ENCODE measurements around the gene CLEC1A. TPM values are rescaled to one million over a fixed set of nuclear protein-coding genes. Genes with fewer than 3 reads are reported as not detected.

The CLEC1A gene
- total RNA-seq, 1 experiment from 2014 or later = not detected

GRCh38 chr12:10067942-10068341, 30.8 kb downstream of the CLEC1A start:
- TF ChIP-seq CEBPB (IDR thresholded peaks at IDR 0.05; ENCODE audit: low read depth) (no peak), ELF1 (IDR thresholded peaks at IDR 0.05; ENCODE audit: borderline replicate concordance, low read depth) (no peak)
- no peak overlapping the region for H2AFZ ChIP-seq (ENCODE audit: low read depth, low read length, poor library complexity, severe bottlenecking)
- H3K9me2 ChIP-seq (ENCODE audit: insufficient read depth) = no peaks in the 10 kb centered on the region
- ChIA-PET POLR2A (no interaction called here), RAD21 (ENCODE audit: low non-redundant PET in 1 of 2, low total read pairs in 2 of 2, uncharacterized antibody in 2 of 2, unreplicated experiment in 2 of 2) (no interaction called here), CTCF (interaction anchor here (1.0 kb wide), 1 partner anchor 58 kb away, joined by 4 read pairs; no protein-coding TSS in a partner anchor)
- H3K27me3 ChIP-seq (ENCODE audit: insufficient read depth, low read length) = peaks cover 85% of the 10 kb centered on the region
- no peaks in the 10 kb centered on the region for H3K9me3 ChIP-seq (ENCODE audit: control insufficient read depth in 1 of 2, insufficient read depth in 1 of 2, low read depth in 1 of 2, low read length in 2 of 2)
- no peak overlapping the region for H3K4me2 ChIP-seq (ENCODE audit: low read length)
- H3K27ac ChIP-seq (ENCODE audit: low read depth, low read length) = no peak overlapping the region
- H3K4me3 ChIP-seq (replicated peaks in 1 of 2; ENCODE audit: low read depth in 1 of 2, low read length in 2 of 2) = no peak overlapping the region
- no peak overlapping the region for H3K9ac ChIP-seq (ENCODE audit: low read length)
- no peaks in the 10 kb centered on the region for H3K36me3 ChIP-seq (ENCODE audit: control insufficient read depth in 1 of 2, insufficient read depth in 2 of 2, low read length in 2 of 2)
- intact Hi-C loops (cut with micrococcal nuclease) = no loop called here
- H4K20me1 ChIP-seq (ENCODE audit: insufficient read depth) = no peaks in the 10 kb centered on the region
- ATAC-seq = no peak
- no TSS peak for BruUV-seq (replicated peaks)
- H3K79me2 ChIP-seq (ENCODE audit: insufficient read depth, low read length) = no peaks in the 10 kb centered on the region
- DNase-seq (ENCODE audit: low read depth, low spot score) = no peak
- no peaks in the 10 kb centered on the region for H3K4me1 ChIP-seq (ENCODE audit: control insufficient read depth in 1 of 2, insufficient read depth in 2 of 2, low read length in 2 of 2)

- Histone ChIP-seq H3K4me1 (ENCODE audit: control insufficient read depth in 1 of 2, insufficient read depth in 2 of 2, low read length in 2 of 2) (no peaks in the 10 kb centered on the region), H3K9me3 (ENCODE audit: control insufficient read depth in 1 of 2, insufficient read depth in 1 of 2, low read depth in 1 of 2, low read length in 2 of 2) (no peaks in the 10 kb centered on the region), H2AFZ (ENCODE audit: low read depth, low read length, poor library complexity, severe bottlenecking) (no peak overlapping the region), H3K4me2 (ENCODE audit: low read length) (no peak overlapping the region), H3K4me3 (replicated peaks in 1 of 2; ENCODE audit: low read depth in 1 of 2, low read length in 2 of 2) (no peak overlapping the region), H3K9ac (ENCODE audit: low read length) (no peak overlapping the region), H3K79me2 (ENCODE audit: insufficient read depth, low read length) (no peaks in the 10 kb centered on the region), H3K36me3 (ENCODE audit: control insufficient read depth in 1 of 2, insufficient read depth in 2 of 2, low read length in 2 of 2) (no peaks in the 10 kb centered on the region), H4K20me1 (ENCODE audit: insufficient read depth) (no peaks in the 10 kb centered on the region), H3K27ac (ENCODE audit: low read depth, low read length) (no peak overlapping the region), H3K27me3 (ENCODE audit: insufficient read depth, low read length) (peaks cover 83% of the 10 kb centered on the region), H3K9me2 (ENCODE audit: insufficient read depth) (no peaks in the 10 kb centered on the region)
- no peak for TF ChIP-seq ZNF274 (IDR thresholded peaks at IDR 0.05; ENCODE audit: low read depth, low read length)
- no peak for TF ChIP-seq SIN3A (IDR thresholded peaks at IDR 0.05; ENCODE audit: low read depth)
- TF ChIP-seq FOSL1 (IDR thresholded peaks at IDR 0.05; ENCODE audit: low read depth) = no peak
- no peak for TF ChIP-seq POLR2AphosphoS5 (IDR thresholded peaks at IDR 0.05; ENCODE audit: low read depth, low read length)
- no peak for TF ChIP-seq JUND (IDR thresholded peaks at IDR 0.05)
- TF ChIP-seq RAD21 (IDR thresholded peaks at IDR 0.05; ENCODE audit: low read depth) = no peak
- TF ChIP-seq CBX3 (IDR thresholded peaks at IDR 0.05; ENCODE audit: low read depth) = no peak
- TF ChIP-seq EZH2phosphoT487 (IDR thresholded peaks at IDR 0.05; ENCODE audit: borderline replicate concordance) = no peak
- TF ChIP-seq TCF7L2 (IDR thresholded peaks at IDR 0.05; ENCODE audit: borderline replicate concordance, extremely low read depth, insufficient read depth, insufficient read length) = no peak
- no peak for TF ChIP-seq YY1 (IDR thresholded peaks at IDR 0.05; ENCODE audit: extremely low read depth, insufficient replicate concordance, low read depth, low read length)
- TF ChIP-seq ZFX (IDR thresholded peaks at IDR 0.05) = no peak
- TF ChIP-seq, protein P1, sequence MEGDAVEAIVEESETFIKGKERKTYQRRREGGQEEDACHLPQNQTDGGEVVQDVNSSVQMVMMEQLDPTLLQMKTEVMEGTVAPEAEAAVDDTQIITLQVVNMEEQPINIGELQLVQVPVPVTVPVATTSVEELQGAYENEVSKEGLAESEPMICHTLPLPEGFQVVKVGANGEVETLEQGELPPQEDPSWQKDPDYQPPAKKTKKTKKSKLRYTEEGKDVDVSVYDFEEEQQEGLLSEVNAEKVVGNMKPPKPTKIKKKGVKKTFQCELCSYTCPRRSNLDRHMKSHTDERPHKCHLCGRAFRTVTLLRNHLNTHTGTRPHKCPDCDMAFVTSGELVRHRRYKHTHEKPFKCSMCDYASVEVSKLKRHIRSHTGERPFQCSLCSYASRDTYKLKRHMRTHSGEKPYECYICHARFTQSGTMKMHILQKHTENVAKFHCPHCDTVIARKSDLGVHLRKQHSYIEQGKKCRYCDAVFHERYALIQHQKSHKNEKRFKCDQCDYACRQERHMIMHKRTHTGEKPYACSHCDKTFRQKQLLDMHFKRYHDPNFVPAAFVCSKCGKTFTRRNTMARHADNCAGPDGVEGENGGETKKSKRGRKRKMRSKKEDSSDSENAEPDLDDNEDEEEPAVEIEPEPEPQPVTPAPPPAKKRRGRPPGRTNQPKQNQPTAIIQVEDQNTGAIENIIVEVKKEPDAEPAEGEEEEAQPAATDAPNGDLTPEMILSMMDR (IDR thresholded peaks at IDR 0.05 in 2 of 3, conservative IDR thresholded peaks at IDR 0.05 in 1 of 3; ENCODE audit: borderline replicate concordance in 1 of 3, insufficient read depth in 1 of 3, low read depth in 2 of 3, low read length in 2 of 3) = no peak
- intact Hi-C loops (cut with micrococcal nuclease) = no loop called here
- ChIA-PET CTCF (interaction anchor here (1.0 kb wide), 1 partner anchor 57 kb away, joined by 4 read pairs; no protein-coding TSS in a partner anchor), POLR2A (no interaction called here), RAD21 (ENCODE audit: low non-redundant PET in 1 of 2, low total read pairs in 2 of 2, uncharacterized antibody in 2 of 2, unreplicated experiment in 2 of 2) (no interaction called here)
- ATAC-seq (no peak), DNase-seq (ENCODE audit: low read depth, low spot score) (no peak)
- BruUV-seq (replicated peaks) = no TSS peak
These were observed 31.5 kb downstream of the CLEC1A start for GRCh38 chr12:10067264-10067663.
